Bone marrow (tissue), 2 donors: ENCODE measurements around the gene NRGN.
"Not testable (repeated sequence)": the region's sequence is repeated elsewhere in the genome, so short reads cannot be mapped to it uniquely, and the experiment has no call there.

Source experiments
- DNase-seq, 2 donors: peaks; one replicate each; lab custom pipeline; 2025; lab: John Stamatoyannopoulos, UW

The NRGN gene

GRCh38 chr11:124757320-124757719, 17.6 kb downstream of the NRGN start:
- no peak for DNase-seq

- peak in 1 of 2 donors; percentile 49 for DNase-seq
These were observed 18.9 kb downstream of the NRGN start for GRCh38 chr11:124758355-124759265.

- DNase-seq, result no peak
These were observed 19.8 kb downstream of the NRGN start for GRCh38 chr11:124759266-124760204.

GRCh38 chr11:124760205-124760652, 20.5 kb downstream of the NRGN start:
- no peak for DNase-seq

GRCh38 chr11:124760806-124761205, 21.1 kb downstream of the NRGN start:
- no peak for DNase-seq

- no peak for DNase-seq
These were observed 21.8 kb downstream of the NRGN start for GRCh38 chr11:124761301-124762104.

GRCh38 chr11:124762105-124762623, 22.4 kb downstream of the NRGN start, which contains the start of gene ESAM:
Gene ESAM, minus strand, starts transcription at chr11:124762290. Its CDS starts 136 bp downstream, at chr11:124762154.
- DNase-seq, result no peak

GRCh38 chr11:124762624-124763155, 22.9 kb downstream of the NRGN start:
- DNase-seq, result no peak

- DNase-seq, result peak; percentile 35 to 59
These were observed 23.6 kb downstream of the NRGN start for GRCh38 chr11:124763156-124763947.

- DNase-seq, result no peak
These were observed 26.4 kb downstream of the NRGN start for GRCh38 chr11:124766156-124766555.

GRCh38 chr11:124768914-124769313, 29.2 kb downstream of the NRGN start:
- DNase-seq, result no peak

GRCh38 chr11:124769806-124770774, 30.3 kb downstream of the NRGN start:
- DNase-seq, result no peak

- not testable (repeated sequence) for DNase-seq
These were observed 31.2 kb downstream of the NRGN start for GRCh38 chr11:124770959-124771358.

- no peak for DNase-seq
These were observed 37.3 kb downstream of the NRGN start for GRCh38 chr11:124776865-124777645.

- DNase-seq, result no peak
These were observed 38.5 kb downstream of the NRGN start for GRCh38 chr11:124778281-124778680.

GRCh38 chr11:124779568-124779967, 39.8 kb downstream of the NRGN start:
- DNase-seq, result no peak

- DNase-seq, result no peak
These were observed 43.3 kb downstream of the NRGN start for GRCh38 chr11:124783002-124783401.

- DNase-seq, result no peak
These were observed 44.3 kb downstream of the NRGN start for GRCh38 chr11:124784051-124784450.
